Activated CD8-positive, alpha-beta memory T cell treated with anti-CD3 and anti-CD28 coated beads for 48 hours (primary cell): ENCODE data around the gene CD27.
"Not testable (repeated sequence)": the region's sequence is repeated elsewhere in the genome, so short reads cannot be mapped to it uniquely, and the experiment has no call there.

Experiments used
- DNase-seq, 3 experiments: peaks; one replicate each; pipeline ENCODE4 v3.0.0-alpha.2; 2020; ENCODE audit warnings: low read depth in 2 of 3, low spot score in 2 of 3

The CD27 gene

GRCh38 chr12:6478416-6478815 lies 33.7 kb downstream of the CD27 start:
- no peak for DNase-seq

- DNase-seq, result no peak
Measured at GRCh38 chr12:6488240-6488639, 43.5 kb downstream of the CD27 start.

GRCh38 chr12:6489449-6489848 lies 44.7 kb downstream of the CD27 start:
- DNase-seq, result no peak

- not testable (repeated sequence) for DNase-seq
Measured at GRCh38 chr12:6490673-6491072, 45.9 kb downstream of the CD27 start.

- peak; percentile 94 to 96 (median 96) for DNase-seq
Measured at GRCh38 chr12:6492838-6493496, 48.2 kb downstream of the CD27 start, which contains the start of gene MRPL51. Gene MRPL51, minus strand, starts transcription at chr12:6493262. Its CDS starts 126 bp downstream, at chr12:6493136.

GRCh38 chr12:6493497-6494257 lies 48.9 kb downstream of the CD27 start, which contains the start of gene NCAPD2:
Gene NCAPD2, plus strand, starts transcription at chr12:6494102. Its CDS starts 997 bp downstream, at chr12:6495099.
- peak; percentile 66 to 93 (median 86) for DNase-seq

- no peak for DNase-seq
Measured at GRCh38 chr12:6494258-6494743, 49.5 kb downstream of the CD27 start.

- no peak for DNase-seq
Measured at GRCh38 chr12:6494968-6495367, 50.2 kb downstream of the CD27 start.

- DNase-seq, result not testable (repeated sequence)
Measured at GRCh38 chr12:6497291-6497690, 52.5 kb downstream of the CD27 start.

- no peak for DNase-seq
Measured at GRCh38 chr12:6500466-6500865, 55.7 kb downstream of the CD27 start.
